Suppressor macrophage treated with lipopolysaccharide for 4 hours (primary cell): ENCODE data around the gene VNN1.
A peak's percentile ranks its signal among the peaks of the same experiment; 100 is the strongest.

Source experiments
- DNase-seq: peaks from one replicate; pipeline ENCODE4 v3.0.0-alpha.2; 2020

VNN1 gene

DNA sequence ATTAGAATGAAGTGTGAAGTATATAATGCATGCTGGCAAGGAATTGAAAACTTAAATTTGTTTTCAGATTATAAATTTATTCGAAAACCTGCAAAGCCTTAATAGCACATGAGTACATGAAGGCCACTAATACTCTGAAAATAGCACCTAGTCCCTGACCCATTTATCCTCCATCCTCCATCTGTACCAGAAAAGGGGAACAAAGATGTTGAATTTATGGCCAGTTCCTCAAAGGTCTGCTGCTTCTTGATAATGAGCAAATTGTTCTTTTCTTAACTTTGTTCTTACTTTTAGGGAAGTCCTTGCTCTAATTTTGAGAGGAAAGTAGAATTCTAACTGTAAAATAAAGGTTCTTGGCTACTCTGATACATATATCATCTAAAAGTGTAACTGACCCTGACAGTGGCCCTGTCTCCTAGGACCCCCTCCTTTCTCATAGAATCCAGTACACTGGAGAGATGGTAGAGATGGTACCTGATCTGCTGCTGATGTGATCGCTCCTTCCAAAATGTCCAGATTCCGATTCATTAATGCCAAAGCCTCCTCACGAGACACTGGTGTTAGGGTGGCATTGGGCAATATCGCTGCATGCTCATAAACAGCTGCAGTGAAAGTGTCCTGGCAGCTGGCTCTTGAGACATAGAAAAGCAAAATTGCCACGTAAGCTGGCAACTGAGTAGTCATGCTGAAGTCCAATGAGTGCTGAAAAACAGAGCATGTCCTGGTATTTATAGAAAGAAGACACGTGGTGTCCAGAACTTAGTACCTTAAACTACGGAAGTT, at the start of gene VNN1:
TSS of gene VNN1 (minus strand) at position 704 of the 783 bp plus-strand sequence. CDS start at position 684, 20 bp downstream.
- DNase-seq, result peak; percentile 96

- DNase-seq, result peak; percentile 84
These were observed 49.4 kb upstream of the VNN1 start for GRCh38 chr6:132763269-132763668.

GRCh38 chr6:132760256-132760655, 46.4 kb upstream of the VNN1 start:
- no peak for DNase-seq

DNA sequence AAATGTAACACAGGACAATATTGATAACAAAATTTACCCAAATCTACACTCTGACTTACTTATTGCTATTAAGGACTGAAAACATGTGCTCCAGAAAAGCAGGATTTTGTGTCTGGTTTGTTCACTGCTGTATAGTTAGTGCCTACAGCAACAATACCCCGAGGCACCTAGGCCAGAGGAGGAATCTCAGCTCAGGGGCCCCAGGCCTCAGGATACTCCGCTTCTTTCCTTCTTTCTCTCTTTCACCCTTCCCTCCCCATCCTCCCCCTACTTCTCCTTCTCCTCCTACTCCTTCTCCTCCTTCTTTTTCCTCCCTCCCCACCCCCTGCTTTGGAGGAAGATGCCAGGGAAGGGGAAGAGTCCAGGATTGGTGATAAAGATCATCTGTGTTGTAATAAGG, 44.8 kb upstream of the VNN1 start:
- no peak for DNase-seq

- DNase-seq, result no peak
These were observed 38.4 kb upstream of the VNN1 start for GRCh38 chr6:132752255-132752654.

- DNase-seq, result no peak
These were observed 38.0 kb upstream of the VNN1 start for GRCh38 chr6:132751828-132752227.

DNA sequence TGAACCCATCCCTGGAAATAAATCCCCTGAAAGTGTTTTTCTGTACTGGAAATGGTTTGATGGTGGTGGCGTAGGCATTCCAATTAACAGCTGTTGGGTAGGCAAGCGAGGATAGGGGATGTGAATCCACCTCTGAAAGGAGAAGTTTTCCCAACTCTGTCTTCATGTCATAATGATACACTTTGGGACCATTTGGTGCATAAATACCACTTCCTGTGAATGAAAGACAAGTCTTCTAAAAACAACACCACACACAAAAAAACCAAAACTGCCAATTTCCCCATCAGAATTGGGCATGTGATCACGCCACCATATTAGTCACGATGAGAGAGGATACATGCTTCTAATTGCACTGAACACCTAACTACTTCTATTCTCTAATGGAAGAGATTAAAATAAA, 37.5 kb upstream of the VNN1 start:
- DNase-seq, result peak; percentile 91

- peak; percentile 44 for DNase-seq
These were observed 36.8 kb upstream of the VNN1 start for GRCh38 chr6:132750455-132751248.

DNA sequence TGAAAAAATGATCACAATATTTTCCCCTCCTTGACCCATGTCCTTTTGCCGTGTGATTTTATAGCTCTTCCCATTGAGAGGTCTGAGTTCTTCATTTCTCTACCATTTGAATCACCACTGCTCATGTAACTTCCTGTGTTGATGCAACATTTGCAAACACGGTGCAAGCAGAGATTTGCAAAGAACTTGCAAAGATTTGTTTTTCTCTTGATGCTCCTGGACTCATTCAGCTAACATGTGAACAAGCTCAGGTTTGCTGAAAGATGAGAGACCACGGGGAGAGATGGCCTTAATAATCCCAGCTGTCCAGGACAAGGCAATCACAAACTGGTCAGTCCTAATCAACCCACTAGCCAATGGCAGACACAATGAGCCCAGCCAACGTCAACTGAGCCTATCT, 35.3 kb upstream of the VNN1 start:
- DNase-seq, result peak; percentile 80

GRCh38 chr6:132748446-132748845, 34.6 kb upstream of the VNN1 start:
- DNase-seq, result no peak

GRCh38 chr6:132746048-132746447, 32.2 kb upstream of the VNN1 start:
- DNase-seq, result peak; percentile 77

- peak; percentile 87 for DNase-seq
These were observed 28.6 kb upstream of the VNN1 start for GRCh38 chr6:132742495-132742894.

DNA sequence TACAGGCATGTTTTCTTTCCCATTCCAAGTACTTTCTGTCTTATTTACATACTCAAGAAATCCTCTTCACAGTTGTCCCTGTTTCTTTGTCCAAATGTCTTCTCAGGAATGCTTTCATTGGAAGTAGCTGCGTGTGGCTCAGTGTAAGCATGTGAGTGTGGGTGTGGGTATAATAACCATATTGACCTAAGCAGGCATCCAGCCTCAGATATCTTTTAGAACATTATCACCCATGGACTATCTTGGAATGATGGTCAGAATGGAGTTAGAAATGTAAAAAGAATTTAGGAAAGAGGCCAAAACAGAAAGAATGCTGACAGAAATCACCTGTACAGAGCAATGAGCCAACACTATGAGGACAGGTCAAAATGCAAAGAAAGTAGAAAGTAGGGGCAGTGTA, 27.4 kb upstream of the VNN1 start:
- no peak for DNase-seq

- peak; percentile 91 for DNase-seq
These were observed 22.4 kb upstream of the VNN1 start for GRCh38 chr6:132736239-132736638.

- DNase-seq, result peak; percentile 88
These were observed 20.9 kb upstream of the VNN1 start for GRCh38 chr6:132734694-132735236.

DNA sequence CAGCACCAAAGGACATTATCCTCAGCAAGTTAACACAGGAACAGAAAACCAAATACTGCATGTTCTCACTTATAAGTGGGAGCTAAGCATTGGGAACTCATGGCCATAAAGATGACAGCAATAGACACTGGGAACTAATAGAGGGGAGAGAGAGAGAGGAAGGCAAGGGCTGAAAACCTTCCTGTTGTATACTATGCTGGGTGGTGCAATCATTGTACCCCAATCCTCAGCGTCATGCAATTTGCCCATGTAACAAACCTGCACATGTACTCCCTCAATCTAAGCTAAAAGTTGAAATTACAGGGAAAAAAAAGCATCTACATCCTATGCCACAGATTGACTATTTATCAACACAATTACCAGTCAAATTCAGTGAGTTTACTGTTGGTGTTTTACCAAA, 20.0 kb upstream of the VNN1 start:
- DNase-seq, result peak; percentile 28

- DNase-seq, result peak; percentile 49
These were observed 19.4 kb upstream of the VNN1 start for GRCh38 chr6:132733283-132733682.

DNA sequence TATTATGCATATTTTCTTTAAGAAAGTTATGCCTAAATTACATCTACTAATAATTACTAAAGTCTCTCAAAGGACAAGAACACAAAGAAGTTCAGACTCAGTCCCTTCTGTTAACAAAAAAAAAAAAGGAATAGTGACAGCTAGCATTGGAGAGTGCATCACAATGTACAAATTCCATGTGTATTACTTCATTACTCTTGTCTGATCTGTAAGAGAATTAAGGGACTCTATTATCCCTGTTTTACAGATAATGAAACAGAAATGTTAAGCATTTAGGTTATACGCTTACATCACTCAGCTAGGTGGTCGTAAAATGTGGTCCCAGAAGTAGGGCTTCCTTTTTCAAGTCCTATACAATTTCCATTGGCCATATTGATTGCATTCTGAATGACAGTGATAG, 17.2 kb upstream of the VNN1 start:
- no peak for DNase-seq

GRCh38 chr6:132730560-132730959, 16.7 kb upstream of the VNN1 start:
- peak; percentile 83 for DNase-seq

- no peak for DNase-seq
These were observed 14.8 kb upstream of the VNN1 start for GRCh38 chr6:132728616-132729015.

GRCh38 chr6:132726608-132726975, 12.7 kb upstream of the VNN1 start:
- DNase-seq, result no peak

DNA sequence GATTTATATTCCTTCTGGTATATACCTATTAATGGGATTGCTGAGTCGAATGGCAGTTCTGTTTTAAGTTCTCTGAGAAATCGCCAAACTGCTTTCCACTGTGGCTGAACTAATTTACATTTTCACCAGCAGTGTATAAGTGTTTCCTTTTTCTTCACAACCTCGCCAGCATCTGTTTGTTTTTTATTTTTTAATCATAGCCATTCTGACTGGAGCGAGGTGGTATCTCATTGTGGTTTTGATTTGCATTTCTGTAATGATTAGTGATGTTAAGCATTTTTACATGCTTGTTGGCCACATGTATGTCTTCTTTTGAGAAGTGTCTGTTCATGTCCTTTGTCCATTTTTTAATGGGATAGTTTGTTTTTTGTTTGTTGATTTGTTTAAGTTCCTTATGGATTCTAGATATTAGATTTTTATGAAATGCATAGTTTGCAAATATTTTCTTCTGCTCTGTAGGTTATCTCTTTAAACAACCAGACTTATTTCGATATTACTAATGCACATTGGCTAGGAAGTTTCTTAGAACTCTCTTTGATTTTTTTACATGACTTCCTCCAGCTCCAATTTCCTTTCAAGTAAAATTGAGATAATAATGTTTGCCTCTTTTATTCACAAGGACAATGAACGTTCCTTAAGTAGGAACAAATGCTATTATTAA, 12.2 kb upstream of the VNN1 start:
- no peak for DNase-seq

GRCh38 chr6:132725471-132725870, 11.6 kb upstream of the VNN1 start:
- DNase-seq, result no peak
